HL-60 (cell line): ENCODE results near the gene LHX5.

ENCODE experiments used
- GABPA ChIP-seq: IDR thresholded peaks from 2 replicates; pipeline ENCODE4 v1.6.1; 2012; ENCODE audit warnings: low read depth
- POLR2AphosphoS5 ChIP-seq: IDR thresholded peaks from 2 replicates; pipeline ENCODE4 v1.6.1; 2012; ENCODE audit warnings: low read depth
- TF ChIP-seq, protein P1 (sequence below): IDR thresholded peaks from one replicate; pipeline ENCODE4 v1.5.1; 2011; ENCODE audit warnings: low read length, control low read depth, inconsistent platforms; ENCODE audit not compliant: insufficient read depth
- TF ChIP-seq, protein P2 (sequence below): IDR thresholded peaks from 2 replicates; pipeline ENCODE4 v1.6.1; 2012; ENCODE audit warnings: low read depth; ENCODE audit not compliant: insufficient replicate concordance

DNA sequence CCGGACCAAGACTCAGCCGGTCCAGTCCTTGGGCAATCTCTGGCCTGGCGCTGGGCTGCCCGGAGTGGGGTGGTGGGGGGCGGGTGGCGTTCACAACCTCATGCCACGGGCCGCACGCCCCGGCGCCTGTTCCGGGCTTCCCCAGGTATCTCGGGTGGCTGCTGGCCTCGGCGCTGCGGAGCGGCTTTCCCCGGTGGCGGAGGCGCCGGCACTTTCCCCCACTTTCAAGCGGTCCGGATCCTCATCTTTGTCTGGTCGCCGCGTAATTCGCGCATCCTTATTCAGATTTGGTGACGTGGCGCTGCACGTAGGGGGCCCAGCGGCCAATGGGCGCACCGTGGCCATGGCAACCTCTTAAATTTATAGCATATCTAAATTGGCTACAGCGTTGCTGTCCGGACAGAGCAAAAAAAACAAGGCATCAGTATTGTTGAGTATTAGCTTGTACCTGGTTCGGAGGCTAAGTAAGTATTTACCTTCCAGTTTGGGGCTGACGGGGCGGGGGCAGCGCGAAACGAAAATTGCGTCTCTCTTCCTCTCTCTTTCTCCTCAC lies at the start of gene LHX5:
- TF ChIP-seq, protein P1, sequence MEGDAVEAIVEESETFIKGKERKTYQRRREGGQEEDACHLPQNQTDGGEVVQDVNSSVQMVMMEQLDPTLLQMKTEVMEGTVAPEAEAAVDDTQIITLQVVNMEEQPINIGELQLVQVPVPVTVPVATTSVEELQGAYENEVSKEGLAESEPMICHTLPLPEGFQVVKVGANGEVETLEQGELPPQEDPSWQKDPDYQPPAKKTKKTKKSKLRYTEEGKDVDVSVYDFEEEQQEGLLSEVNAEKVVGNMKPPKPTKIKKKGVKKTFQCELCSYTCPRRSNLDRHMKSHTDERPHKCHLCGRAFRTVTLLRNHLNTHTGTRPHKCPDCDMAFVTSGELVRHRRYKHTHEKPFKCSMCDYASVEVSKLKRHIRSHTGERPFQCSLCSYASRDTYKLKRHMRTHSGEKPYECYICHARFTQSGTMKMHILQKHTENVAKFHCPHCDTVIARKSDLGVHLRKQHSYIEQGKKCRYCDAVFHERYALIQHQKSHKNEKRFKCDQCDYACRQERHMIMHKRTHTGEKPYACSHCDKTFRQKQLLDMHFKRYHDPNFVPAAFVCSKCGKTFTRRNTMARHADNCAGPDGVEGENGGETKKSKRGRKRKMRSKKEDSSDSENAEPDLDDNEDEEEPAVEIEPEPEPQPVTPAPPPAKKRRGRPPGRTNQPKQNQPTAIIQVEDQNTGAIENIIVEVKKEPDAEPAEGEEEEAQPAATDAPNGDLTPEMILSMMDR: no peak
- TF ChIP-seq, protein P2, sequence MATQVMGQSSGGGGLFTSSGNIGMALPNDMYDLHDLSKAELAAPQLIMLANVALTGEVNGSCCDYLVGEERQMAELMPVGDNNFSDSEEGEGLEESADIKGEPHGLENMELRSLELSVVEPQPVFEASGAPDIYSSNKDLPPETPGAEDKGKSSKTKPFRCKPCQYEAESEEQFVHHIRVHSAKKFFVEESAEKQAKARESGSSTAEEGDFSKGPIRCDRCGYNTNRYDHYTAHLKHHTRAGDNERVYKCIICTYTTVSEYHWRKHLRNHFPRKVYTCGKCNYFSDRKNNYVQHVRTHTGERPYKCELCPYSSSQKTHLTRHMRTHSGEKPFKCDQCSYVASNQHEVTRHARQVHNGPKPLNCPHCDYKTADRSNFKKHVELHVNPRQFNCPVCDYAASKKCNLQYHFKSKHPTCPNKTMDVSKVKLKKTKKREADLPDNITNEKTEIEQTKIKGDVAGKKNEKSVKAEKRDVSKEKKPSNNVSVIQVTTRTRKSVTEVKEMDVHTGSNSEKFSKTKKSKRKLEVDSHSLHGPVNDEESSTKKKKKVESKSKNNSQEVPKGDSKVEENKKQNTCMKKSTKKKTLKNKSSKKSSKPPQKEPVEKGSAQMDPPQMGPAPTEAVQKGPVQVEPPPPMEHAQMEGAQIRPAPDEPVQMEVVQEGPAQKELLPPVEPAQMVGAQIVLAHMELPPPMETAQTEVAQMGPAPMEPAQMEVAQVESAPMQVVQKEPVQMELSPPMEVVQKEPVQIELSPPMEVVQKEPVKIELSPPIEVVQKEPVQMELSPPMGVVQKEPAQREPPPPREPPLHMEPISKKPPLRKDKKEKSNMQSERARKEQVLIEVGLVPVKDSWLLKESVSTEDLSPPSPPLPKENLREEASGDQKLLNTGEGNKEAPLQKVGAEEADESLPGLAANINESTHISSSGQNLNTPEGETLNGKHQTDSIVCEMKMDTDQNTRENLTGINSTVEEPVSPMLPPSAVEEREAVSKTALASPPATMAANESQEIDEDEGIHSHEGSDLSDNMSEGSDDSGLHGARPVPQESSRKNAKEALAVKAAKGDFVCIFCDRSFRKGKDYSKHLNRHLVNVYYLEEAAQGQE: no peak
- TF ChIP-seq POLR2AphosphoS5: no peak
- TF ChIP-seq GABPA: no peak
